Mucosa of descending colon (tissue), 3 donors: Measurements from ENCODE around the gene MSI2. TPM values are rescaled to one million over a fixed set of nuclear protein-coding genes. Genes with fewer than 3 reads are reported as not detected.

ENCODE experiments used
- ATAC-seq: fragments of 200-7000 bp; cut with Tn5 transposase; one replicate; pipeline ENCODE4 v1.9.1; 2020; ENCODE audit warnings: mild to moderate bottlenecking, moderate library complexity
- DNase-seq, 3 donors: peaks; one replicate each; pipeline ENCODE4 v3.0.0-alpha.2; 2020
- H3K36me3 ChIP-seq: fragments of 200-600 bp; one replicate; pipeline ENCODE4 v1.8.0; 2021; ENCODE audit warnings: low read depth, mild to moderate bottlenecking
- H3K4me1 ChIP-seq: fragments of 200-600 bp; one replicate; pipeline ENCODE4 v1.8.0; 2021; ENCODE audit warnings: low read depth, mild to moderate bottlenecking
- H3K4me3 ChIP-seq: fragments of 200-600 bp; one replicate; pipeline ENCODE4 v1.8.0; 2021; ENCODE audit warnings: mild to moderate bottlenecking
- H3K9me3 ChIP-seq: fragments of 200-600 bp; one replicate; pipeline ENCODE4 v1.8.0; 2021; ENCODE audit warnings: mild to moderate bottlenecking
- intact Hi-C, 2 donors: fragments of 100-400 bp; cut with DNase I in 1 of 2; cut with micrococcal nuclease in 1 of 2; formaldehyde crosslinking; loops; one replicate each; pipeline versions ENCODE4 v1.11.0 to v1.11.1; 2022; cut with DNase I, micrococcal nuclease
- total RNA-seq, 3 donors: library from RNA; stranded (reverse); fragmentation: NEBNext Ultra II Directional in 2 of 3; extraction: Animal tissue kit (Norgen Biotek cat#: 25700) in 2 of 3; gene quantifications; one replicate each; pipeline versions ENCODE4 v1.2.1 to v1.2.4, GENCODE V29; 2021 to 2023
- TF ChIP-seq, protein P1 (sequence below): fragments of 200-600 bp; IDR thresholded peaks from one replicate; pipeline ENCODE4 v1.8.0; 2022; ENCODE audit warnings: antibody characterized with exemption, mild to moderate bottlenecking
- donor health status: DM: no; HTN: no; CAD: no; lungs with moderate emphysema.
- donor health status: DM: no; HTN: no; CAD: no.
- donor health status: DM: no; HTN: yes; CAD: no.

Gene MSI2
- total RNA-seq, 3 donors from 2014 or later, result 60.0 to 72.6 (median 65.7) TPM

DNA sequence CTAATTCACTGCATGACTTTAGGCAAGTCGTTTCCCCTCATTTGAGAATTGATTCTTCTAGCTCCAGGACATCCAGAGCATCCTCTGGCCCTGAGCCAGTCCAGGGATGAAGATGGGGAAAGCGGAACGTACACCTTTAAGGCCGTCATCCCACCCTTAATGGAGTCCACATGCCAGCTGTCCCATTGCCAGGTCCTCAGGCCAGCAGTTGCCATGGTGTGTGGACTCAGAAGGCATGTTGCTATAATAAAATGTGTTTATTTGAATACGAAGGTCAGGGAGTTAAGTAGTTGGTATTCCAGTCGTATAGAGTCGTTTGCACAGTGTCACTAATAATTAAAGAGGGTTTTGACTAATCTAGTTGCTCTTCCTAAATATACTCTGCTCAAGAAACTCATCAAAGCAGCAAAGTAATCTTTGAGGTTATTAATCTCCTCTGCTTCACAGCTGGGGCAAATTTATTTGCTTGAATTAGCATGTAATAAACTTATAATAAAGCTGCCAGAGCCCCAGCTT is 458.4 kb downstream of the MSI2 start:
- H3K4me1 ChIP-seq, result no peaks in the 10 kb centered on the region
- H3K4me3 ChIP-seq, result no peak overlapping the region
- DNase-seq (no peak), ATAC-seq (no peak)
- intact Hi-C loops, result no loop called here
- TF ChIP-seq, protein P1, sequence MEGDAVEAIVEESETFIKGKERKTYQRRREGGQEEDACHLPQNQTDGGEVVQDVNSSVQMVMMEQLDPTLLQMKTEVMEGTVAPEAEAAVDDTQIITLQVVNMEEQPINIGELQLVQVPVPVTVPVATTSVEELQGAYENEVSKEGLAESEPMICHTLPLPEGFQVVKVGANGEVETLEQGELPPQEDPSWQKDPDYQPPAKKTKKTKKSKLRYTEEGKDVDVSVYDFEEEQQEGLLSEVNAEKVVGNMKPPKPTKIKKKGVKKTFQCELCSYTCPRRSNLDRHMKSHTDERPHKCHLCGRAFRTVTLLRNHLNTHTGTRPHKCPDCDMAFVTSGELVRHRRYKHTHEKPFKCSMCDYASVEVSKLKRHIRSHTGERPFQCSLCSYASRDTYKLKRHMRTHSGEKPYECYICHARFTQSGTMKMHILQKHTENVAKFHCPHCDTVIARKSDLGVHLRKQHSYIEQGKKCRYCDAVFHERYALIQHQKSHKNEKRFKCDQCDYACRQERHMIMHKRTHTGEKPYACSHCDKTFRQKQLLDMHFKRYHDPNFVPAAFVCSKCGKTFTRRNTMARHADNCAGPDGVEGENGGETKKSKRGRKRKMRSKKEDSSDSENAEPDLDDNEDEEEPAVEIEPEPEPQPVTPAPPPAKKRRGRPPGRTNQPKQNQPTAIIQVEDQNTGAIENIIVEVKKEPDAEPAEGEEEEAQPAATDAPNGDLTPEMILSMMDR, result no peak
- H3K9me3 ChIP-seq, result no peaks in the 10 kb centered on the region
- H3K36me3 ChIP-seq, result no peaks in the 10 kb centered on the region

DNA sequence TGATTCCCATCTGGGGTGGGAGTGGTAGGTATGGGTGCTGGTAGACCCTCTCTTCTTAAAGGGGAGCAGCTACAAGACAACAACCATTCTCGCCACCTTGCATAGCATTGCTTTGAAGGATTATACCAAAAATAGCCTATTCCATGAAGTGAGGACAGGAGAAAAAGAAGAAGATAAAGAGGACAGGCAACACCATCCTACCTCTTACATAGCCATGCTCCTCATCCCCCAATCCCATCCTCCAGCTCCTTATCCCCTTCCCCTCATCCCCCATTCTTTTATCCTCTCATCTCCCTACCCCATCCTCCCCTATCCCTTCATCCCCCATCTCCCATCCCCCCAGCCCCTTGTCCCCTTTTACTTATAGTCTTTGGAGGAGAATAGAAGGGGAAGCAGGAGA is 459.7 kb downstream of the MSI2 start:
- H3K36me3 ChIP-seq, result no peaks in the 10 kb centered on the region
- TF ChIP-seq, protein P1, result no peak
- intact Hi-C loops, result no loop called here

DNA sequence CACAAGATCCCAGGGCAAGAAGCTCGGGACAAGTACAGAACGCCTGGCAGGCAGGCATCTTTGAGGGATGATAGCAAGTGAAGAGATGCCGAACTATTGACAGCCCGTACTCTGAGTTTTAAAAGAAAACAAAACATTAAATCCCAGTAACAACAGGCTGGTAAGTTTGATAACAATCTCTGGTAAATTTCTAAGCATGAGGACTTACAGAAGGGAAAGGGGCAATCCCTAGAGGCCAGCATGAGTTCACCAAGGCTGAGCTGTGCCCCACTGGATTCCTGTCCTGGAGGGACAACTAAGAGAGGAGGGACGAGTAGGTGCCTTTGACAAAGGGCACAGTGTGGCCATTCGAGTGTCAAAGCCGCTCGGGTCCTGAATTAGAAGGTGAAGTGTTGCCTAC is 462.6 kb downstream of the MSI2 start:
- no peak overlapping the region for H3K4me3 ChIP-seq
- DNase-seq (no peak), ATAC-seq (no peak)
- intact Hi-C loops, result no loop called here
- H3K9me3 ChIP-seq, result no peaks in the 10 kb centered on the region
- TF ChIP-seq, protein P1, result no peak
- no peaks in the 10 kb centered on the region for H3K4me1 ChIP-seq
- H3K36me3 ChIP-seq, result no peaks in the 10 kb centered on the region

More for the DNA sequence above, 459.7 kb downstream of the MSI2 start:
- Histone ChIP-seq H3K4me1 (no peaks in the 10 kb centered on the region), H3K9me3 (no peaks in the 10 kb centered on the region), H3K4me3 (no peak overlapping the region)
- DNase-seq, result no peak
- ATAC-seq, result no peak

DNA sequence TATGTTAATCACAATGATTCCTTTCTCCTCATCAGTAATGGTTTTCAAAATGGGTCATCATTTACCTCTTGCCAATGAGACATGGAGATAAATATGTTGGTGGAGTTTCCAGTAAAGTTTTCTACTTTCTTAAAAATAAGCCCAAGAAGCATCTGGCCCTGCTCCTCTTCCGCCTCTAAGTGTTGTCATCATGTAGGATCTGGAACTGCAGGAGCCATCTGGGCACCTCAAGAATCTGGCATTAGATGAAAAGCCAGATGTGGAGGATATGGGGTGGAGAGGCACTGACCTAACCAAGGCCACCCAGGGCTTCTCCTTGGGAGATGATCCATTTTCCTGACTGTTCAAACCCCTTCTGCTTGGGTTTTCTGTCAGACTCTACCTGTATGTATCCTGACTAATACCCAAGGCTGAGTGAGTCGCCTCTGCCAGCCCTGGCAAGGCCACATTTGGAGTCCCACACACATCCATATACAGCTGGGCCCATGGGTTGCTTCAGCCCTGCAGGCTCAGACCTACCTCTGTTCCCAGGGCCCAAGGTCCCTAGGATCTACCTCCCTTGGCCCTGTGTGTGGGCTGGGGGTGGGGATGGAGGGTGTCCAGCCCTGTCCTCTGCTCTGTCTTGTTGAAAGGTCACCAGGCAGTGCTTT is 464.2 kb downstream of the MSI2 start:
- Histone ChIP-seq H3K4me1 (no peaks in the 10 kb centered on the region), H3K4me3 (no peak overlapping the region), H3K9me3 (no peaks in the 10 kb centered on the region), H3K36me3 (no peaks in the 10 kb centered on the region)
- DNase-seq, result no peak
- TF ChIP-seq, protein P1, result no peak
- intact Hi-C loops, result no loop called here
- no peak for ATAC-seq

DNA sequence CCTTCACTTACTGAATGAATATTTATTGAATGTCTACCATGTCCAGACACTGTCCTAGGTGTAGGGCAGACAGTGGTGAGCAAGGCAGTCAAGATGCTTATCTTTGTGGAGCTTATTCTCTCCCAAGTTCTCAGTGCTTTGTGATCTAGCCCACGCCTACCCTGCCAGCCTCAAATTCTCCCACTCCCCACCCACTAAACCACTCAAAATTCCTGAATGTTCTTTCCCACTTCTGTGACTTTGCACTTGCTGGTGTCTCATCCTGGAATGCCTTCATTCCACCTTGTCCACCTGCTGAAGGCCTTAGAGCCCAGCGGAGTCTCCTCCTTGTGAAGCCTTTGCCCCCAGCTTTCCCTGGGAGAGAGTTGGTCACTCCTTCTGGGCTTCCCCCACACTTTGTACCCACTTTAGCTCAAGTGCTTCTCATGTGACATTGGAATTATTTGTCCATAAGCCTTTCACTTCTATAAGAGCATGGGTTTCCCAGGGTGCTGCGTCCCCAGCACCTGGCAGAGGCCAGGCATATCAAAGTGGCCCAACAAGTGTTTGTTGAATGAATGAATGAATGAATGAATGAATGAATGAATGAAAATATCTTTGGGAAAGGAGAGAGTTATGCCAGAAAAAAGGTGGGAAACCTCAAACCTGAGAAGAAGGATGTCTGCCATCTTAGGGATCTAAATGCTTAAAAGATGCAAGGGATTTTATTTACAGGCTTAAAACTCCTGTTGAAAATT is 465.8 kb downstream of the MSI2 start:
- Histone ChIP-seq H3K36me3 (no peaks in the 10 kb centered on the region), H3K9me3 (no peaks in the 10 kb centered on the region), H3K4me3 (no peak overlapping the region), H3K4me1 (no peaks in the 10 kb centered on the region)
- DNase-seq, result no peak
- ATAC-seq, result no peak
- intact Hi-C loops, result no loop called here
- TF ChIP-seq, protein P1, result no peak
